ENCODE data around the gene FCER2. TPM values are rescaled to one million over a fixed set of nuclear protein-coding genes. Genes with fewer than 3 reads are reported as not detected.

Gene FCER2
- total RNA-seq, 2 experiments from 2014 or later: 3.0 to 3.7 TPM

GRCh38 chr19:7739211-7739755 lies 37.4 kb upstream of the FCER2 start:
- ChIA-PET POLR2A (interaction anchor here (0.9 kb wide), 1 partner anchor 9 kb away, joined by 4 read pairs; no protein-coding TSS in a partner anchor), CTCF (interaction anchor here (0.8 to 1.7 kb wide), 8 partner anchors 8 to 171 kb away, joined by 3 to 5 read pairs (median 3); partner anchors contain the start of genes CD209 and TRAPPC5)
- Mint-ChIP-seq H3K27ac (no peak overlapping the region), H3K27me3 (peaks cover 13% of the 10 kb centered on the region), H3K4me3 (no peak overlapping the region), H3K9me3 (no peaks in the 10 kb centered on the region), H3K36me3 (ENCODE audit: low read depth) (no peaks in the 10 kb centered on the region), H3K4me1 (ENCODE audit: low read depth) (peaks cover 14% of the 10 kb centered on the region)
- intact Hi-C loops (cut with micrococcal nuclease): no loop called here
- ATAC-seq (no peak), DNase-seq (no peak)
- no peak for TF ChIP-seq CTCF (IDR thresholded peaks at IDR 0.05)

- Mint-ChIP-seq H3K36me3 (ENCODE audit: low read depth) (no peaks in the 10 kb centered on the region), H3K27ac (no peak overlapping the region), H3K4me3 (no peak overlapping the region), H3K27me3 (peaks cover 12% of the 10 kb centered on the region), H3K4me1 (ENCODE audit: low read depth) (peaks cover 3% of the 10 kb centered on the region), H3K9me3 (no peaks in the 10 kb centered on the region)
- intact Hi-C loops (cut with micrococcal nuclease): no loop called here
- peak; percentile 20 for ATAC-seq
- no peak for DNase-seq
- CTCF ChIA-PET: interaction anchor here (1.1 to 1.7 kb wide), 4 partner anchors 10 to 86 kb away, joined by 3 to 5 read pairs (median 3); partner anchors contain the start of gene CD209
- POLR2A ChIA-PET: interaction anchor here (0.7 kb wide), 1 partner anchor 142 kb away, joined by 3 read pairs; no protein-coding TSS in a partner anchor
- TF ChIP-seq CTCF (IDR thresholded peaks at IDR 0.05): no peak
Measured at GRCh38 chr19:7738023-7738422, 36.1 kb upstream of the FCER2 start.

GRCh38 chr19:7737215-7737614 lies 35.3 kb upstream of the FCER2 start:
- ATAC-seq: no peak
- H3K9me3 Mint-ChIP-seq: no peaks in the 10 kb centered on the region

GRCh38 chr19:7736148-7736547 lies 34.2 kb upstream of the FCER2 start:
- CTCF ChIA-PET: interaction anchor here (0.5 to 1.7 kb wide), 2 partner anchors 15 to 55 kb away, joined by 3 to 6 read pairs; partner anchors contain the start of gene TRAPPC5
- no peak for DNase-seq
- Mint-ChIP-seq H3K9me3 (no peaks in the 10 kb centered on the region), H3K36me3 (ENCODE audit: low read depth) (no peaks in the 10 kb centered on the region), H3K4me3 (no peak overlapping the region), H3K4me1 (ENCODE audit: low read depth) (peaks cover 3% of the 10 kb centered on the region), H3K27me3 (peaks cover 13% of the 10 kb centered on the region), H3K27ac (no peak overlapping the region)
- POLR2A ChIA-PET: interaction anchor here (0.7 kb wide), 1 partner anchor 37 kb away, joined by 3 read pairs; no protein-coding TSS in a partner anchor
- TF ChIP-seq CTCF (IDR thresholded peaks at IDR 0.05): no peak
- intact Hi-C loops (cut with micrococcal nuclease): no loop called here
- ATAC-seq: no peak

More at GRCh38 chr19:7737215-7737614, 35.3 kb upstream of the FCER2 start:
- intact Hi-C loops (cut with micrococcal nuclease): no loop called here
- Mint-ChIP-seq H3K27ac (no peak overlapping the region), H3K36me3 (ENCODE audit: low read depth) (no peaks in the 10 kb centered on the region), H3K4me1 (ENCODE audit: low read depth) (peaks cover 3% of the 10 kb centered on the region), H3K4me3 (no peak overlapping the region), H3K27me3 (peaks cover 12% of the 10 kb centered on the region)
- ChIA-PET CTCF (no interaction called here), POLR2A (interaction anchor here (0.6 kb wide), 1 partner anchor 41 kb away, joined by 3 read pairs; no protein-coding TSS in a partner anchor)
- no peak for DNase-seq
- no peak for TF ChIP-seq CTCF (IDR thresholded peaks at IDR 0.05)

Data from activated CD8-positive, alpha-beta T cell treated with anti-CD3 and anti-CD28 coated beads for 36 hours (primary cell).